WTC11 (cell line): ENCODE results near the gene TMEM63C. TPM values are rescaled to one million over a fixed set of nuclear protein-coding genes. Genes with fewer than 3 reads are reported as not detected.

Experiments
- ATAC-seq: fragments of 200-7000 bp; cut with Tn5 transposase; 2 replicates; pipeline ENCODE4 v1.10.0; 2021; ENCODE audit warnings: mild to moderate bottlenecking, moderate library complexity
- CTCF ChIA-PET: fragments of 300-600 bp; sonication (Branson Sonifier 250); formaldehyde crosslinking; loops from one replicate; lab custom pipeline; 2021; ENCODE audit warnings: antibody characterized with exemption; lab: Charles Lee
- POLR2A ChIA-PET: fragments of 350-600 bp; sonication (Branson Sonifier 250); formaldehyde crosslinking; loops from one replicate; lab custom pipeline; 2021; ENCODE audit warnings: antibody characterized with exemption; lab: Charles Lee
- DNase-seq: peaks from one replicate; pipeline ENCODE4 v3.0.0; 2021; ENCODE audit warnings: low spot score
- H3K27ac Mint-ChIP-seq: 2 replicates; pipeline ENCODE4 v1.8.0; 2021; ENCODE audit warnings: mixed read lengths
- H3K27me3 Mint-ChIP-seq: 2 replicates; pipeline ENCODE4 v1.8.0; 2021; ENCODE audit warnings: low read depth, mild to moderate bottlenecking, moderate library complexity, mixed read lengths
- H3K36me3 Mint-ChIP-seq: 2 replicates; pipeline ENCODE4 v1.8.0; 2021; ENCODE audit warnings: mixed read lengths
- H3K4me1 Mint-ChIP-seq: 2 replicates; pipeline ENCODE4 v1.8.0; 2022; ENCODE audit warnings: mixed read lengths
- H3K4me3 Mint-ChIP-seq: 2 replicates; pipeline ENCODE4 v1.8.0; 2021; ENCODE audit warnings: mild to moderate bottlenecking, moderate library complexity, mixed read lengths
- H3K9me3 Mint-ChIP-seq: 2 replicates; pipeline ENCODE4 v1.8.0; 2021; ENCODE audit warnings: mixed read lengths
- ATF1 ChIP-seq: sonication (generic); formaldehyde crosslinking; IDR thresholded peaks from 2 replicates; pipeline ENCODE4 v1.8.1; 2023; ENCODE audit warnings: mild to moderate bottlenecking, moderate library complexity, missing genetic modification reagents
- ATF6 ChIP-seq: sonication (generic); formaldehyde crosslinking; IDR thresholded peaks from 2 replicates; pipeline ENCODE4 v1.8.1; 2023; ENCODE audit warnings: mild to moderate bottlenecking, missing genetic modification reagents
- E2F1 ChIP-seq: sonication (generic); formaldehyde crosslinking; IDR thresholded peaks from 2 replicates; pipeline ENCODE4 v1.8.0; 2022; ENCODE audit warnings: mild to moderate bottlenecking, missing genetic modification reagents
- ELF4 ChIP-seq: sonication (generic); formaldehyde crosslinking; IDR thresholded peaks from 2 replicates; pipeline ENCODE4 v1.8.1; 2022; ENCODE audit warnings: low read depth, mild to moderate bottlenecking, moderate library complexity, missing genetic modification reagents
- EMX1 ChIP-seq: fragments of 250-450 bp; sonication (Bioruptor Pico); IDR thresholded peaks from 2 replicates; pipeline ENCODE4 v1.8.0; 2021; ENCODE audit warnings: mild to moderate bottlenecking
- FOXP1 ChIP-seq: sonication (generic); formaldehyde crosslinking; IDR thresholded peaks from 2 replicates; pipeline ENCODE4 v1.8.0; 2022; ENCODE audit warnings: missing genetic modification reagents, mild to moderate bottlenecking, moderate library complexity, borderline replicate concordance
- HMGA2 ChIP-seq: fragments of 250-450 bp; sonication (Bioruptor Pico); IDR thresholded peaks from 2 replicates; pipeline ENCODE4 v1.4.0; 2021; ENCODE audit warnings: mild to moderate bottlenecking, moderate library complexity
- IRF1 ChIP-seq: sonication (generic); formaldehyde crosslinking; IDR thresholded peaks from 2 replicates; pipeline ENCODE4 v1.8.0; 2023; ENCODE audit warnings: missing genetic modification reagents
- JAZF1 ChIP-seq: fragments of 250-450 bp; sonication (Bioruptor Pico); IDR thresholded peaks from 2 replicates; pipeline ENCODE4 v1.9.0; 2021; ENCODE audit warnings: moderate library complexity, mild to moderate bottlenecking, inconsistent platforms
- MXD4 ChIP-seq: fragments of 250-450 bp; sonication (Bioruptor Pico); IDR thresholded peaks from 2 replicates; pipeline ENCODE4 v1.8.0; 2021; ENCODE audit warnings: mild to moderate bottlenecking, moderate library complexity, borderline replicate concordance
- NFATC4 ChIP-seq: fragments of 250-450 bp; sonication (Bioruptor Pico); IDR thresholded peaks from 2 replicates; pipeline ENCODE4 v1.9.0; 2021; ENCODE audit warnings: mild to moderate bottlenecking
- NFE2L1 ChIP-seq: sonication (generic); formaldehyde crosslinking; IDR thresholded peaks from 2 replicates; pipeline ENCODE4 v1.8.1; 2023; ENCODE audit warnings: missing genetic modification reagents
- NR2C2 ChIP-seq: sonication (generic); formaldehyde crosslinking; IDR thresholded peaks from 2 replicates; pipeline ENCODE4 v1.8.0; 2022; ENCODE audit warnings: mild to moderate bottlenecking, missing genetic modification reagents
- PRRX2 ChIP-seq: fragments of 250-450 bp; sonication (Bioruptor Pico); IDR thresholded peaks from 2 replicates; pipeline ENCODE4 v1.8.0; 2021; ENCODE audit warnings: mild to moderate bottlenecking
- RELA ChIP-seq: sonication (generic); formaldehyde crosslinking; IDR thresholded peaks from 2 replicates; pipeline ENCODE4 v1.8.1; 2022; ENCODE audit warnings: missing genetic modification reagents, mild to moderate bottlenecking, borderline replicate concordance
- SMAD3 ChIP-seq: sonication (generic); formaldehyde crosslinking; IDR thresholded peaks from 2 replicates; pipeline ENCODE4 v1.8.0; 2022; ENCODE audit warnings: missing genetic modification reagents, mild to moderate bottlenecking, borderline replicate concordance
- TCF7 ChIP-seq: sonication (generic); formaldehyde crosslinking; IDR thresholded peaks from 2 replicates; pipeline ENCODE4 v1.8.0; 2022; ENCODE audit warnings: mild to moderate bottlenecking, low read depth, missing genetic modification reagents, moderate library complexity
- TEAD4 ChIP-seq: sonication (generic); formaldehyde crosslinking; IDR thresholded peaks from 2 replicates; pipeline ENCODE4 v1.8.0; 2022; ENCODE audit warnings: mild to moderate bottlenecking, missing genetic modification reagents
- ZNF121 ChIP-seq: sonication (generic); formaldehyde crosslinking; IDR thresholded peaks from 2 replicates; pipeline ENCODE4 v1.8.0; 2023; ENCODE audit warnings: missing genetic modification reagents
- ZNF219 ChIP-seq: sonication (generic); formaldehyde crosslinking; IDR thresholded peaks from 2 replicates; pipeline ENCODE4 v1.8.0; 2023; ENCODE audit warnings: missing genetic modification reagents, mild to moderate bottlenecking, borderline replicate concordance
- ZNF232 ChIP-seq: sonication (generic); formaldehyde crosslinking; IDR thresholded peaks from 2 replicates; pipeline ENCODE4 v1.8.0; 2022; ENCODE audit warnings: mild to moderate bottlenecking, missing genetic modification reagents
- ZNF263 ChIP-seq: sonication (generic); formaldehyde crosslinking; IDR thresholded peaks from 2 replicates; pipeline ENCODE4 v1.8.1; 2022; ENCODE audit warnings: low read depth, mild to moderate bottlenecking, moderate library complexity, missing genetic modification reagents
- ZNF423 ChIP-seq: fragments of 250-450 bp; sonication (Bioruptor Pico); IDR thresholded peaks from 2 replicates; pipeline ENCODE4 v2.1.2; 2022; ENCODE audit warnings: mild to moderate bottlenecking, moderate library complexity
- ZNF532 ChIP-seq: fragments of 250-450 bp; sonication (Bioruptor Pico); IDR thresholded peaks from 2 replicates; pipeline ENCODE4 v1.9.0; 2021; ENCODE audit warnings: mild to moderate bottlenecking, borderline replicate concordance
- ZNF671 ChIP-seq: fragments of 250-450 bp; sonication (Bioruptor Pico); IDR thresholded peaks from 2 replicates; pipeline ENCODE4 v1.8.0; 2021; ENCODE audit warnings: mild to moderate bottlenecking
- total RNA-seq: library from RNA; stranded (reverse); gene quantifications from 3 replicates; pipeline ENCODE4 v1.2.3, GENCODE V29; 2021

TMEM63C gene
- total RNA-seq, 1 experiment from 2014 or later, result 8.8 TPM

- Mint-ChIP-seq H3K4me3 (no peak overlapping the region), H3K36me3 (no peaks in the 10 kb centered on the region), H3K4me1 (peaks cover 18% of the 10 kb centered on the region), H3K27ac (no peak overlapping the region), H3K27me3 (peaks cover 9% of the 10 kb centered on the region), H3K9me3 (no peaks in the 10 kb centered on the region)
- POLR2A ChIA-PET, result no interaction called here
- DNase-seq, result no peak
- TF ChIP-seq ZNF219 (CRISPR knock-in tag) (no peak), TCF7 (CRISPR knock-in tag) (no peak), ELF4 (CRISPR knock-in tag) (no peak), ATF6 (CRISPR knock-in tag) (no peak), JAZF1 (no peak), ZNF121 (CRISPR knock-in tag) (no peak), ZNF232 (CRISPR knock-in tag) (no peak), FOXP1 (no peak), IRF1 (CRISPR knock-in tag) (no peak), HMGA2 (CRISPR knock-in tag) (no peak), NR2C2 (CRISPR knock-in tag) (no peak), TEAD4 (CRISPR knock-in tag) (no peak), EMX1 (CRISPR knock-in tag) (no peak)
- ATAC-seq, result no peak
- CTCF ChIA-PET, result interaction anchor here (1.1 to 3.0 kb wide), 3 partner anchors 19 to 34 kb away, joined by 3 to 9 read pairs (median 9); no protein-coding TSS in a partner anchor
Observed at GRCh38 chr14:77185093-77185465, 3.5 kb downstream of the TMEM63C start.

- TF ChIP-seq TCF7 (CRISPR knock-in tag) (no peak), NFE2L1 (CRISPR knock-in tag) (no peak), SMAD3 (CRISPR knock-in tag) (no peak), NFATC4 (CRISPR knock-in tag) (no peak), ZNF671 (CRISPR knock-in tag) (no peak), ZNF121 (CRISPR knock-in tag) (no peak), MXD4 (CRISPR knock-in tag) (no peak), ZNF263 (CRISPR knock-in tag) (no peak), E2F1 (no peak), PRRX2 (no peak), ZNF532 (CRISPR knock-in tag) (no peak), ZNF423 (no peak), ATF1 (CRISPR knock-in tag) (no peak), IRF1 (CRISPR knock-in tag) (no peak), ZNF232 (CRISPR knock-in tag) (no peak), RELA (CRISPR knock-in tag) (no peak)
- TF ChIP-seq, all 79 proteins: peak for 0
- Mint-ChIP-seq H3K27me3 (peaks cover 9% of the 10 kb centered on the region), H3K36me3 (no peaks in the 10 kb centered on the region), H3K4me3 (no peak overlapping the region), H3K4me1 (peaks cover 9% of the 10 kb centered on the region), H3K27ac (peak overlapping the region; percentile 57; the same call in 1 of the 2 replicates), H3K9me3 (no peaks in the 10 kb centered on the region)
- ChIA-PET CTCF (interaction anchor here (1.5 to 3.3 kb wide), 2 partner anchors 26 to 36 kb away, joined by 4 to 16 read pairs; no protein-coding TSS in a partner anchor), POLR2A (interaction anchor here (1.0 to 1.4 kb wide), 2 partner anchors 26 to 28 kb away, joined by 3 read pairs; no protein-coding TSS in a partner anchor)
- DNase-seq (peak; percentile 35), ATAC-seq (peak; percentile 60)
Observed at GRCh38 chr14:77186911-77187648, 5.5 kb downstream of the TMEM63C start.
